H1 (cell line): ENCODE results near the gene TMPRSS4. TPM values are rescaled to one million over a fixed set of nuclear protein-coding genes. Genes with fewer than 3 reads are reported as not detected.

Source experiments
- CBX8 ChIP-seq: fragments of 300-800, 300-1000 bp; sonication (generic); IDR thresholded peaks from 2 replicates; pipeline ENCODE4 v1.7.1; 2016; ENCODE audit warnings: low read depth, low read length, borderline replicate concordance
- E2F6 ChIP-seq: IDR thresholded peaks from 2 replicates; pipeline ENCODE4 v1.6.1; 2012; ENCODE audit warnings: inconsistent platforms
- FOSL1 ChIP-seq: IDR thresholded peaks from 2 replicates; pipeline ENCODE4 v1.6.1; 2011; ENCODE audit warnings: mild to moderate bottlenecking, low read depth, low read length, moderate library complexity; ENCODE audit not compliant: insufficient read depth
- GTF2F1 ChIP-seq: IDR thresholded peaks from 2 replicates; pipeline ENCODE4 v1.6.1; 2012; ENCODE audit warnings: low read depth, low read length, improper control_type of control experiment, borderline replicate concordance
- SAP30 ChIP-seq: fragments of 300-600 bp; sonication (generic); IDR thresholded peaks from 2 replicates; pipeline ENCODE4 v1.7.1; 2012; ENCODE audit warnings: low read length, moderate library complexity, mild to moderate bottlenecking, inconsistent platforms; ENCODE audit not compliant: insufficient read depth, insufficient replicate concordance
- SP1 ChIP-seq: IDR thresholded peaks from 2 replicates; pipeline ENCODE4 v1.6.1; 2011; ENCODE audit warnings: low read depth, low read length
- polyA plus RNA-seq, 7 experiments: library from polyadenylated mRNA; depleted of rRNA in 3 of 7; stranded (reverse) in 5 of 7; unstranded in 2 of 7; fragments of >200 nt in 5 of 7; fragments of 200-250 nt in 2 of 7; gene quantifications; 1 replicate in 5 of 7; 2 replicates in 1 of 7; 4 replicates in 1 of 7; pipeline versions ENCODE4 v1.2.1 to v1.2.3, GENCODE V29; 2011 to 2013; ENCODE audit warnings: missing spikeins in 2 of 7, mixed read lengths in 2 of 7
- total RNA-seq: library from RNA; stranded (reverse); fragmentation: NEBNext Ultra II Directional; extraction: Animal tissue kit (Norgen Biotek cat#: 25700); gene quantifications from 2 replicates; pipeline ENCODE4 v1.2.1, GENCODE V29; 2021

TMPRSS4 gene
- total and polyA plus RNA-seq, 2 of the 8 experiments (the other 6 are each of a cell fraction or from before 2014, with no cell fraction given), result 0.11 to 0.58 TPM

GRCh38 chr11:118166641-118167040 lies 89.8 kb downstream of the TMPRSS4 start (continued):
- no peak for TF ChIP-seq GTF2F1
- TF ChIP-seq SAP30, result no peak
- no peak for TF ChIP-seq E2F6
- no peak for TF ChIP-seq SP1
- TF ChIP-seq CBX8, result no peak
- TF ChIP-seq FOSL1, result no peak
